Hepatocyte (in vitro differentiated cells): Measurements from ENCODE around the gene OR8D1. TPM values are rescaled to one million over a fixed set of nuclear protein-coding genes. Genes with fewer than 3 reads are reported as not detected.

Experiments
- DNase-seq: peaks from one replicate; pipeline ENCODE4 v3.0.0-alpha.2; 2016; ENCODE audit warnings: low spot score
- H2AFZ ChIP-seq: fragments of 200-600 bp; sonication (generic); 2 replicates; pipeline ENCODE4 v1.6.0; 2016; ENCODE audit warnings: antibody characterized with exemption, mild to moderate bottlenecking
- H3K27ac ChIP-seq: fragments of 200-600 bp; sonication (generic); 2 replicates; pipeline ENCODE4 v1.5.1; 2016; ENCODE audit warnings: mild to moderate bottlenecking
- H3K27me3 ChIP-seq: fragments of 200-600 bp; sonication (generic); 2 replicates; pipeline ENCODE4 v1.6.1; 2016
- H3K36me3 ChIP-seq: fragments of 200-600 bp; sonication (generic); replicated peaks from 2 replicates; pipeline ENCODE4 v1.5.1; 2016; ENCODE audit warnings: low read depth; ENCODE audit not compliant: insufficient read depth
- H3K4me1 ChIP-seq: fragments of 200-600 bp; sonication (generic); 2 replicates; pipeline ENCODE4 v1.5.1; 2016; ENCODE audit warnings: mild to moderate bottlenecking, moderate library complexity; ENCODE audit not compliant: insufficient read depth
- H3K4me2 ChIP-seq: fragments of 200-600 bp; sonication (generic); 2 replicates; pipeline ENCODE4 v1.6.0; 2016
- H3K4me3 ChIP-seq: fragments of 200-600 bp; sonication (generic); 2 replicates; pipeline ENCODE4 v1.5.1; 2016; ENCODE audit warnings: mild to moderate bottlenecking
- H3K79me2 ChIP-seq: fragments of 200-600 bp; sonication (generic); 2 replicates; pipeline ENCODE4 v1.6.0; 2017; ENCODE audit warnings: mild to moderate bottlenecking
- H3K9me2 ChIP-seq: fragments of 200-600 bp; sonication (generic); replicated peaks from 2 replicates; pipeline ENCODE4 v1.6.0; 2017; ENCODE audit warnings: mild to moderate bottlenecking; ENCODE audit not compliant: insufficient read depth
- H3K9me3 ChIP-seq: fragments of 200-600 bp; sonication (generic); 2 replicates; pipeline ENCODE4 v1.5.1; 2016; ENCODE audit warnings: low read depth, mild to moderate bottlenecking
- H4K20me1 ChIP-seq: fragments of 200-600 bp; sonication (generic); 2 replicates; pipeline ENCODE4 v1.6.0; 2016; ENCODE audit warnings: mild to moderate bottlenecking; ENCODE audit not compliant: insufficient read depth, poor library complexity, severe bottlenecking
- EZH2 ChIP-seq: fragments of 200-600 bp; sonication (generic); IDR thresholded peaks from 2 replicates; pipeline ENCODE4 v1.6.1; 2016; ENCODE audit warnings: antibody characterized with exemption, mild to moderate bottlenecking, borderline replicate concordance
- EZH2phosphoT487 ChIP-seq: fragments of 200-600 bp; sonication (generic); IDR thresholded peaks from one replicate; pipeline ENCODE4 v1.6.1; 2018; ENCODE audit warnings: antibody characterized with exemption, mild to moderate bottlenecking, low read depth, moderate library complexity; ENCODE audit not compliant: unreplicated experiment, severe bottlenecking
- WGBS: methylation state at CpG from one replicate; pipeline ENCODE4 v1.1.6; 2016; ENCODE audit warnings: low lambda C conversion rate; ENCODE audit errors: missing lambda C conversion rate; 5-methylcytosine and 5-hydroxymethylcytosine counted together
- polyA plus RNA-seq: library from polyadenylated mRNA; unstranded; fragments of >200 nt; fragmentation: Nextera tagmentation; extraction: Ambion mirVana; gene quantifications from 2 replicates; pipeline ENCODE4 v1.2.1, GENCODE V29; 2016
- total RNA-seq: library from RNA; depleted of rRNA; stranded (reverse); fragments of >200 nt; gene quantifications from 2 replicates; pipeline ENCODE4 v1.2.3, GENCODE V29; 2014
- TF ChIP-seq, protein P1 (sequence below): fragments of 200-600 bp; sonication (generic); IDR thresholded peaks from 2 replicates; pipeline ENCODE4 v1.5.1; 2016; ENCODE audit warnings: antibody characterized with exemption, mild to moderate bottlenecking; ENCODE audit not compliant: poor library complexity

OR8D1 gene
- total and polyA plus RNA-seq, 2 experiments from 2014 or later = not detected

- Histone ChIP-seq H3K4me3 (no peak within 1 kb of the TSS), H3K27me3 (no peaks in the 10 kb centered on the region), H3K27ac (no peak within 1 kb of the TSS), H3K4me2 (no peak within 1 kb of the TSS), H4K20me1 (no peaks in the 10 kb centered on the region), H3K79me2 (no peaks in the 10 kb centered on the region), H3K36me3 (no peaks in the 10 kb centered on the region), H2AFZ (no peak within 1 kb of the TSS), H3K9me3 (no peaks in the 10 kb centered on the region), H3K9me2 (no peaks in the 10 kb centered on the region), H3K4me1 (peaks cover 4% of the 10 kb centered on the region)
- WGBS = 78% methylated on average over 1 of the region's 1 CpG
- TF ChIP-seq EZH2phosphoT487 (no peak), EZH2 (no peak)
- TF ChIP-seq, protein P1, sequence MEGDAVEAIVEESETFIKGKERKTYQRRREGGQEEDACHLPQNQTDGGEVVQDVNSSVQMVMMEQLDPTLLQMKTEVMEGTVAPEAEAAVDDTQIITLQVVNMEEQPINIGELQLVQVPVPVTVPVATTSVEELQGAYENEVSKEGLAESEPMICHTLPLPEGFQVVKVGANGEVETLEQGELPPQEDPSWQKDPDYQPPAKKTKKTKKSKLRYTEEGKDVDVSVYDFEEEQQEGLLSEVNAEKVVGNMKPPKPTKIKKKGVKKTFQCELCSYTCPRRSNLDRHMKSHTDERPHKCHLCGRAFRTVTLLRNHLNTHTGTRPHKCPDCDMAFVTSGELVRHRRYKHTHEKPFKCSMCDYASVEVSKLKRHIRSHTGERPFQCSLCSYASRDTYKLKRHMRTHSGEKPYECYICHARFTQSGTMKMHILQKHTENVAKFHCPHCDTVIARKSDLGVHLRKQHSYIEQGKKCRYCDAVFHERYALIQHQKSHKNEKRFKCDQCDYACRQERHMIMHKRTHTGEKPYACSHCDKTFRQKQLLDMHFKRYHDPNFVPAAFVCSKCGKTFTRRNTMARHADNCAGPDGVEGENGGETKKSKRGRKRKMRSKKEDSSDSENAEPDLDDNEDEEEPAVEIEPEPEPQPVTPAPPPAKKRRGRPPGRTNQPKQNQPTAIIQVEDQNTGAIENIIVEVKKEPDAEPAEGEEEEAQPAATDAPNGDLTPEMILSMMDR = no peak
- DNase-seq = no peak
Observed at GRCh38 chr11:124320097-124320496, 6.3 kb upstream of the OR8D1 start, which contains the start of gene OR8D2. TSS of gene OR8D2 (minus strand) at chr11:124320197. CDS start at chr11:124320197, 0 bp downstream.

DNA sequence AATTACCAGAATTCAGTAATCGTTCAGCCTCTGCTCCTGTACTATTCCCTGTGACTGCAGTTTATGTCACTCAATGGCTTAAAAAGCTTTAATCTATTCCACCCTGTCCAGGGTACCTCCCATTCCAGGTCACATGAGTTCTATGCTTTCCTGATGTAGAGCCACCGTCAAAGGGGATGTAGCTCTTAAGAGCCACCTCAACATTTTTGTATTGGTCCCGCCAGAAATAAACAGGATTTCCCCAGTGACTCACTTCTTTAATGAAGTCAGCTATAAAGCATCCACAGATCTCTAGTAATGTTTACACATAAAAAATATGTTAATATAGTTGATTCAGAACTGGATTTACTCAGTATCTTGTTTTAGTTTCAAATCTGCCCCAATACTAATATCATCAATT is 1.3 kb upstream of the OR8D1 start:
- TF ChIP-seq EZH2 (no peak), EZH2phosphoT487 (no peak)
- TF ChIP-seq, protein P1 = no peak
- H3K79me2 ChIP-seq = no peaks in the 10 kb centered on the region
- no peaks in the 10 kb centered on the region for H3K36me3 ChIP-seq
- H4K20me1 ChIP-seq = no peaks in the 10 kb centered on the region
- H3K9me2 ChIP-seq = no peaks in the 10 kb centered on the region
- H3K27me3 ChIP-seq = no peaks in the 10 kb centered on the region
- 73% methylated on average over 3 of the region's 3 CpGs for WGBS
- no peaks in the 10 kb centered on the region for H3K9me3 ChIP-seq
- no peak overlapping the region for H3K27ac ChIP-seq
- no peak for DNase-seq
- no peak overlapping the region for H3K4me2 ChIP-seq
- H3K4me1 ChIP-seq = peaks cover 2% of the 10 kb centered on the region
- H3K4me3 ChIP-seq = no peak overlapping the region
- H2AFZ ChIP-seq = no peak overlapping the region

DNA sequence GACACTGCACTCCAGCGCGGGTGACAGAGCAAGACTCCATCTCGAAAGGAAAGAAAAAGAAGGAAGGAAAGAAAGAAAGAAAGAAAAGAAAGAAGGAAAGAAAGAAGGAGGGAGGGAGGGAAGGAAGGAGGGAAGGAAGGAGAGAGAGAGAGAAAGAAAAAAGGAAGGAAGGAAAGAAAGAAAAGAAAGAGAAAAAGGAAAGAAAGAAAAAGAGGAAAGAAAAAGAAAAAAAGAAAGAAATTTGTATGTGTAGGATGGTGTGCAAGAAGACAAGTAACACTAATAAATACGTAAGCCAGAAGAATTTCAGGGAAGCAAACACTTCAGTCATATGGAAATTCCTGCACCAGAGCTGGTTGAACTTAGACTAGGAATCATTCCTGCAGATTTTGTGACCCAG is 618 bp downstream of the OR8D1 start:
- Histone ChIP-seq H3K9me2 (no peaks in the 10 kb centered on the region), H3K9me3 (no peaks in the 10 kb centered on the region)
- DNase-seq = no peak

More for the DNA sequence above, 618 bp downstream of the OR8D1 start:
- Histone ChIP-seq H3K4me3 (no peak overlapping the region), H3K4me2 (no peak overlapping the region), H3K79me2 (no peaks in the 10 kb centered on the region), H3K27me3 (no peaks in the 10 kb centered on the region), H3K36me3 (no peaks in the 10 kb centered on the region), H2AFZ (no peak overlapping the region), H3K4me1 (no peaks in the 10 kb centered on the region), H4K20me1 (no peaks in the 10 kb centered on the region), H3K27ac (no peak overlapping the region)
- TF ChIP-seq EZH2phosphoT487 = no peak
- no peak for TF ChIP-seq EZH2
- TF ChIP-seq, protein P1 = no peak
- WGBS = 79% methylated on average over 4 of the region's 4 CpGs
